DMS79 (cell line): ENCODE data around the gene PC.

Experiments used
- DNase-seq: peaks from one replicate; lab custom pipeline; 2025; lab: John Stamatoyannopoulos, UW

Gene PC

GRCh38 chr11:66956689-66957290 lies 1.4 kb downstream of the PC start:
- DNase-seq: no peak

DNA sequence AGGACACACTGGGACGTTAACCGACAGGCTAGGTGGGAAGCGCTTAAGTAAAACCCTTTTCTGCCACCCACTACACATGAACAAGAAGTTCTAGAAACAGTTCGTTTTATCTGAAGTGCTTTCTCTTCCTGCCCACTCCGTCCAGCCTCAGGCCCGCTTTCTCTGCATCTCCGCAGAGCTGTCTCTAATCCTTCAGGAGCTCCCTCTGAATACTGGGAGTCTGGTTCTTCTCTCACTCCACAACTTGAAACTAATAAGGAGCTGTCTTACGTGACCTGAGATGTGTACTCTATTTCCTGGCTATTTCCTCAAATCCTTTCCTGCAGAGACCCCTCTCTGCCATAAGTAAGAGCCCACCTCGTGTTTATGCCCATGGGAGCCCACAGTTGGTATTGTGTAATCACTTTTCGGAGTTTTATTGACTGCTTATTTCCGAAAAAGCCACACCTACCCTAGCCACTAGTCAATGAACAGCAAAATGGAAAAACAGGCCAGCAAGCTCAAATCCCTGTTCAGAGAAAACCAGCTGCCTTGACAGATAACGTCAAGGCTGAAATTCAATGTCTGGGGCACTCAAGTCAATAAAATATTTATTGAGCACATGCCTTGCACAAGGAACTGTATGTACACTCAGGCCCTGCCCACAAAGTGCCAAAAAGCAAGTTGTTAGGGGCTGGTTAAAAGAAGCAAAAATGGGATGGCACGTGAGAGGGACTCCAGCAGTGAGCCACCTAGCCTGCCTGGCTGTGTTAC lies 4.9 kb downstream of the PC start:
- DNase-seq: no peak

- DNase-seq: peak; percentile 83
These were observed 6.3 kb downstream of the PC start for GRCh38 chr11:66951927-66952337.

DNA sequence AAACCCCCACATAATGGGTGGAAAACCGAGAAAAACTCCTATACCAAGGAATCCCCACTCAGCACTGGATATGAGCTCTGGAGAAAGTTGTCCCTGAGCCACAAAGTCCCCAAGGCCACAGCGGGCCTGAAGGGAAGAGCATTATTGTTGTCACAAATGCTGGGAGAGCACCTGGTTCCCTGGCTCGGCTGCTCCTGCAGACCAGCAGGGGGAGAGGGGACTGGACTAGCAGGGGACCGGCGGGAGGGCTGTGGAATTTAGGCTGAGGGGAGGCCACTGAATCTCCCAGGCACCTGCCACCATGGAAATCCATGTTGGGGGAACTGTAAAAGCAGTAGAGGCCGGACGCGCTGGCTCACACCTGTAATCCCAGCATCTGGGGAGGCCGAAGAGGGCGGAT lies 7.0 kb downstream of the PC start:
- DNase-seq: no peak

DNA sequence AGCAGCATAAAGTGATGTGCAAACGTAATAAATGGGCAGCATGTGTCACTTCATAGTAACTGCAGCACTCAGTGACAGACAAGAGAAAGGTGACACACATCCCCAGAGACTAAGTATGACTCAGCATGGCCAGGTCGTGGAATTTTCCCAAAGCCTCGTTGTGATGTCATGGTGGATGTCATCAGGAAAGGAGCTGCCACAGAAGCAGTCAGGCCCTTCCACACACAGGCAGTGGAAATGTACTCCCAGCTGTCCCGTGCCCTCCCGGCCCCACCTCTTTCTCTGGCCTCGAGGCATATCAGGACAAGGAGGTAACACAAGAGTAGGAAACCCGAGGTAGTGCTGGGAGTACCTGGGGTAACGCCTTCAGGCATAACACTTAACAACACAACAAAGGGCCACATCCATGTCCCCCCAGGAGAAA lies 8.1 kb downstream of the PC start:
- no peak for DNase-seq

GRCh38 chr11:66938582-66939135 lies 19.5 kb downstream of the PC start:
- DNase-seq: no peak

- DNase-seq: no peak
These were observed 20.9 kb downstream of the PC start for GRCh38 chr11:66937193-66937733.

DNA sequence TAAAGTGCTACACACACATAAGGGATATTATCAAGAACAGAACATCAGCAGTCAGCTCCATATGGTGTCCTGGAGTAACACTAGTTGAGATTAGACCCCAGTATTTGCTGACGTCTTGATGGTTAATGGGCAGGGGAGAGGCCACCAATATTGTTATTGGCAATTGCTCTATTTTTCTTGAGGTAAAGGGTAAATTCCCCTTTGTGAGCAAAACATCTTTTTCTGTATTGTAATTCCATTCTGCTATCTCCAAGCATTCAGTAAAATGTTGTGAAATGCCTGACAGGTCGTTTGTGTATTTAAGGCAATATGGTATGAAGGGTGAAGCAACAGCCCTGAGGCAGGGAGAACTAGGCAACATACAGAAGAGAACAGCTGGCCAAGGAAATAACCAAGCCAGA lies 21.9 kb downstream of the PC start:
- no peak for DNase-seq

- DNase-seq: no peak
These were observed 23.0 kb downstream of the PC start for GRCh38 chr11:66934950-66935779.

DNA sequence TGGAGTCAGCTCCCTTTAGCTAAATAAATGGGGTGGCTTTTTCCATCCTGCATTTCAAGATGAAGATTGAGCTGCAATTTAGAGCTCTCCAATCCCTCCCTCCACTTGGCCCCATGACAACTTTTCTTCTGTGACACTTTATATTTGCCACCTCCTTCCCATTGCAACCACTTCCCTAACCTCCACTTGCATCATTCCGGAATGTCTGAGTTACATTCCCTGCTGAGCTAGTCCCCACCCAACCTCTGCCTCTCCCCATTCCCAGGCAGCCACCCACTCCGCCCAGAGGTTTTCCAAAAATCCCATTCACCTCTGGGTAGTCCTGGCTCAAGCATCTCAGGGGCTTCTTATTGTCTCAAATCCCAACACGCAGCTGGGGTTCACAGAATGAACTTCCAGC lies 24.7 kb downstream of the PC start:
- no peak for DNase-seq

GRCh38 chr11:66932543-66932942 lies 25.6 kb downstream of the PC start:
- no peak for DNase-seq

DNA sequence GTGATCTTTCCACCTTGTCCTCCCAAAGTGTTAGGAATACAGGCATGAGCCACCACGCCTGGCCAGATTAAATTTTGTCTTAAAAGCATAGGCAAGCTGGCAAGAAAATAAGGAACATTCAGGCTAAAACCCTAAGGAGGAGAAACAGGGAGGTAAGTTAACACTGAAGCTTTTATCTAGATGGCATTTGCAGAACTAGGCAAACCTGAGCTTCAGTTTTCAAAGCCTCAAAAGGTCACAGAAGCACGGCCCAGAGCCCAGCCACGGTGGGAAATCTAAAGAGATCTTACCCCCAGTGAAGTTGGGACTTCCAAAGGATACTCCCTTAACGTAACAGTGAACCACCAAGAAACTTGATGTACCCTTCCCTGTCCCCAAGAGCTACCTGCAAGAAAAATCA lies 28.4 kb downstream of the PC start:
- no peak for DNase-seq

DNA sequence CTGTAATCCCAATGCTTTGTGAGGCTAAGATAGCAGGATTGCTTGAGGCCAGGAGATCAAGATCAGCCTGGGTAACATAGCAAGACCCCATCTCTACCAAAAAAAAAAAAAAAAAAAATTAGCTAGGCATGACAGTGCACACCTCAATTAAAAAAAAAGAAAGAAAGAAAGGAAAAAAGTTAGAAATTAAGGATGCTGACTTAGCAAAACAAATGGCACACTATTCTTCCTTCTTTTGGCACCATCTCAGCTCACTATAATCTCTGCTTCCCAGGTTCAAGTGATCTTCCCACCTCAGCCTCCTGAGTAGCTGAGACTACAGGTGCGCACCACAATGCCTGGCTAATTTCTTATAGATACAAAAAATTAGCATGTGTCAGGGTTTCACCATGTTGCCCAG lies 33.9 kb downstream of the PC start:
- DNase-seq: no peak

DNA sequence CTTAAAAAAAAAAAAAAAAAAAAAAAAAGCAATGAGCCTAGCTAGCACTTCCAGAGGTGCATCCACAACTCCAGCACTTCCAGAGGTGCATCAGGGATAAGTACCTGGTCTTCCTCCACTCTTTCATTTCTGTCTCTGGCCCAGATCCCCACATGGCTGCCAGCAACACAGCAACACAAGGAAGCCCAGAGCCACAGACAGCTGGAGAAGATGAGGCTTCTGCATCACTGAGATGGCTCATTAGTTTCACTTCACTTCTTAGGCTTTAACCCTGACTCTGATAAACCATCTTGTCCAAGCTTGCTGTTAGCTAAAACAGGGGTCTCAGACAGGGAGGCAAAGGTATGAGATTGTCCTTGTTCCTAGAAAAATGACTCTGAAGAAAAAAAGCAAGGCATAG lies 35.6 kb downstream of the PC start:
- no peak for DNase-seq

GRCh38 chr11:66920978-66921784 lies 37.0 kb downstream of the PC start:
- no peak for DNase-seq

- DNase-seq: no peak
These were observed 38.3 kb downstream of the PC start for GRCh38 chr11:66919923-66920322.

DNA sequence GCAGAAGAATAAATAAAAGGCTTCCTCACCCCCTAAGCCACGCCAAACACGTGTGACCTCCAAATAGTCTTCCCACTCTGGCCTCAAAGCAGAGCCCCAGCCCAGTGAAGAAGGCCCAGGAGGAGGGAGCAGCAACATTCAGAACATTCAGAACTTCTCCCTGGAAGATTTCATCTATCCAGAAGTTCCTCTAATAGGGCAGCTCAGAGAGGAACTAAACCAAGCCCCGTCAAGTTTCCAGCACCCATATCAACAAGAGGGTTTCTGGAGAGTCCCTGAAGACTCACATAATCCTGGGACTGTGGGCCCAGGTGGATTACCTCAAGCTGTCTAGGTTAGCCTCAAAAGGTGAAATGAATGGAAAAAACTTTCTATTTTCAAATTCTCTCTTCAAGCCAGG lies 39.4 kb downstream of the PC start:
- no peak for DNase-seq

GRCh38 chr11:66915866-66916265 lies 42.3 kb downstream of the PC start:
- DNase-seq: no peak

DNA sequence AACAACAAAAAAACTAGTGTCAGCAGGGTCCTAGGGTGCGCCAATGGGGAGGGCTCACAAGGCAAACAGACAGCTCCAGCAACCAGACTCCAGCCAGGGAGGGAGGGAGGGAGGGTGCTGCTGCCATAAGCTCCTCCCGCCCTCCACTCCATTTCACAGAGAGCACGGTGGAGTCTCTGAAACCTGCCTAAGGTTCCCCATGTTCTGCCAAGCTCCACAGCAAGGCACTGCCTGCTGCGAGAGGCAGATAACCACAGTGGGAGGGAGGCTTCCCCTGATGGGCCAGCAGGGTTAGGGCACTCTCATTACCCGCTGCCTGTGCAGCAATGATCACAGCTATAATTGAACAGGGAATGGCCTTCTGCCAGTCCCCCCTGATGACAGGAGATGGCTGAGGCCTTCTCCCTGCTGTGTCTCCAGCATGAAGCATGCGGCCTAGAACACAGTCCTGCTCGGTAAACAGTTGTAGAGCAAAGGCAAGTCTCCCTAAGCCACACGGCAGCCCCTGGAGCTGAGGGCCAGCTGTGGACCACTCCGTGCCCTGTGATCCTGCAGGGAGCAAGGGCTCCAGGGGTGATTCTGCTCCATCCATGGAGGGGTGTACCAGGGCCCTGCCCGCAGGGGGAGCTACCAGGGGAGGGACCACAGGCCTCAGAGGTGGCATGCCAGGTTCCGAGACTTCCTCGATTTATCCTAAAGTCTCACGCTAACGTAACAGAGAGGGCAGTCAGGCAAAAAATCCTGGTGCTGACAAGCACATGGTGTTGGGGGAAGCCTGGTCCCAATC lies 42.9 kb downstream of the PC start:
- DNase-seq: no peak

GRCh38 chr11:66914505-66914904 lies 43.7 kb downstream of the PC start:
- DNase-seq: no peak

DNA sequence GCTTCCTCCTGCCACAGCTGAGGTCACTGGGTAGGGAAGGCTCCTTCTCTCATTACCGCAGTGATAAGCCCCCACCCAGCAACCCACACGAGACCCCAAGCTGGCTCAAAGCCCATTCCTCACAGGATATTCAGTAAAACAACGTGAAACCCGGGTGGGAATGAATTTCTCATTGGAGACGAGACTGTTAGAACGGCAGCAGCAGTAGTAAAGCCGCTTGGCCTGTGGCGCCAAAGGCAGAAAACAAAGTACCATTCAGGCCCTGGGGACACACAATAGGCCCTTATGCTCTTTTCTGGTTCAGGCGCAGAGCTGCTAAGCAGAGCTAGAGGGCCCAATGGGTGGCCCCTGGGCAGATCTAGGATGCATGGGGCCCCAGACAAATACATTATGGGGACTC lies 45.3 kb downstream of the PC start:
- DNase-seq: no peak
